H1 (cell line): ENCODE results near the gene MAGI2. TPM values are rescaled to one million over a fixed set of nuclear protein-coding genes. Genes with fewer than 3 reads are reported as not detected.

Source experiments
- polyA plus RNA-seq, 7 experiments: library from polyadenylated mRNA; depleted of rRNA in 3 of 7; stranded (reverse) in 5 of 7; unstranded in 2 of 7; fragments of >200 nt in 5 of 7; fragments of 200-250 nt in 2 of 7; gene quantifications; 1 replicate in 5 of 7; 2 replicates in 1 of 7; 4 replicates in 1 of 7; pipeline versions ENCODE4 v1.2.1 to v1.2.3, GENCODE V29; 2011 to 2013; ENCODE audit warnings: missing spikeins in 2 of 7, mixed read lengths in 2 of 7
- total RNA-seq: library from RNA; stranded (reverse); fragmentation: NEBNext Ultra II Directional; extraction: Animal tissue kit (Norgen Biotek cat#: 25700); gene quantifications from 2 replicates; pipeline ENCODE4 v1.2.1, GENCODE V29; 2021
- TF ChIP-seq, protein P1 (sequence below): fragments of 300-600 bp; sonication (generic); IDR thresholded peaks from 2 replicates; pipeline ENCODE4 v1.7.1; 2012; ENCODE audit warnings: low read length, moderate library complexity, mild to moderate bottlenecking, inconsistent platforms; ENCODE audit not compliant: insufficient replicate concordance

MAGI2 gene
- total and polyA plus RNA-seq, 2 of the 8 experiments (the other 6 are each of a cell fraction or from before 2014, with no cell fraction given), result 6.0 to 27.3 TPM

DNA sequence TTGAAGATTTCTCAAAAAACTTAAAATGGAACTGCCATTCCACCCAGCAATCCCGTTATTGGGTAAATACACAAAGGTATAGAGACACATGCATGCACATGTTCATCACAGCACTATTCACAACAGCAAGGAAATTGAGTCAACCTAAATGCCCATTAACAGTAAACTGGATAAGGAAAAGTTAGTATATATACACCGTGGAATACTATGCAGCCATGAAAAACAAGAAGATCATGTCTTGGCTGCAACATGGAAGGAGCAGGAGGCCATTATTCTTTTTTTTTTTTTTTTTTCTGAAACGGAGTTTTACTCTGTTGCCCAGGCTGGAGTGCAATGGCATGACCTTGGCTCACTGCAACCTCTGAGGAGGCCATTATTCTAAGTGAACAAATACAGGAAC lies 749.0 kb downstream of the MAGI2 start (continued):
- TF ChIP-seq, protein P1, sequence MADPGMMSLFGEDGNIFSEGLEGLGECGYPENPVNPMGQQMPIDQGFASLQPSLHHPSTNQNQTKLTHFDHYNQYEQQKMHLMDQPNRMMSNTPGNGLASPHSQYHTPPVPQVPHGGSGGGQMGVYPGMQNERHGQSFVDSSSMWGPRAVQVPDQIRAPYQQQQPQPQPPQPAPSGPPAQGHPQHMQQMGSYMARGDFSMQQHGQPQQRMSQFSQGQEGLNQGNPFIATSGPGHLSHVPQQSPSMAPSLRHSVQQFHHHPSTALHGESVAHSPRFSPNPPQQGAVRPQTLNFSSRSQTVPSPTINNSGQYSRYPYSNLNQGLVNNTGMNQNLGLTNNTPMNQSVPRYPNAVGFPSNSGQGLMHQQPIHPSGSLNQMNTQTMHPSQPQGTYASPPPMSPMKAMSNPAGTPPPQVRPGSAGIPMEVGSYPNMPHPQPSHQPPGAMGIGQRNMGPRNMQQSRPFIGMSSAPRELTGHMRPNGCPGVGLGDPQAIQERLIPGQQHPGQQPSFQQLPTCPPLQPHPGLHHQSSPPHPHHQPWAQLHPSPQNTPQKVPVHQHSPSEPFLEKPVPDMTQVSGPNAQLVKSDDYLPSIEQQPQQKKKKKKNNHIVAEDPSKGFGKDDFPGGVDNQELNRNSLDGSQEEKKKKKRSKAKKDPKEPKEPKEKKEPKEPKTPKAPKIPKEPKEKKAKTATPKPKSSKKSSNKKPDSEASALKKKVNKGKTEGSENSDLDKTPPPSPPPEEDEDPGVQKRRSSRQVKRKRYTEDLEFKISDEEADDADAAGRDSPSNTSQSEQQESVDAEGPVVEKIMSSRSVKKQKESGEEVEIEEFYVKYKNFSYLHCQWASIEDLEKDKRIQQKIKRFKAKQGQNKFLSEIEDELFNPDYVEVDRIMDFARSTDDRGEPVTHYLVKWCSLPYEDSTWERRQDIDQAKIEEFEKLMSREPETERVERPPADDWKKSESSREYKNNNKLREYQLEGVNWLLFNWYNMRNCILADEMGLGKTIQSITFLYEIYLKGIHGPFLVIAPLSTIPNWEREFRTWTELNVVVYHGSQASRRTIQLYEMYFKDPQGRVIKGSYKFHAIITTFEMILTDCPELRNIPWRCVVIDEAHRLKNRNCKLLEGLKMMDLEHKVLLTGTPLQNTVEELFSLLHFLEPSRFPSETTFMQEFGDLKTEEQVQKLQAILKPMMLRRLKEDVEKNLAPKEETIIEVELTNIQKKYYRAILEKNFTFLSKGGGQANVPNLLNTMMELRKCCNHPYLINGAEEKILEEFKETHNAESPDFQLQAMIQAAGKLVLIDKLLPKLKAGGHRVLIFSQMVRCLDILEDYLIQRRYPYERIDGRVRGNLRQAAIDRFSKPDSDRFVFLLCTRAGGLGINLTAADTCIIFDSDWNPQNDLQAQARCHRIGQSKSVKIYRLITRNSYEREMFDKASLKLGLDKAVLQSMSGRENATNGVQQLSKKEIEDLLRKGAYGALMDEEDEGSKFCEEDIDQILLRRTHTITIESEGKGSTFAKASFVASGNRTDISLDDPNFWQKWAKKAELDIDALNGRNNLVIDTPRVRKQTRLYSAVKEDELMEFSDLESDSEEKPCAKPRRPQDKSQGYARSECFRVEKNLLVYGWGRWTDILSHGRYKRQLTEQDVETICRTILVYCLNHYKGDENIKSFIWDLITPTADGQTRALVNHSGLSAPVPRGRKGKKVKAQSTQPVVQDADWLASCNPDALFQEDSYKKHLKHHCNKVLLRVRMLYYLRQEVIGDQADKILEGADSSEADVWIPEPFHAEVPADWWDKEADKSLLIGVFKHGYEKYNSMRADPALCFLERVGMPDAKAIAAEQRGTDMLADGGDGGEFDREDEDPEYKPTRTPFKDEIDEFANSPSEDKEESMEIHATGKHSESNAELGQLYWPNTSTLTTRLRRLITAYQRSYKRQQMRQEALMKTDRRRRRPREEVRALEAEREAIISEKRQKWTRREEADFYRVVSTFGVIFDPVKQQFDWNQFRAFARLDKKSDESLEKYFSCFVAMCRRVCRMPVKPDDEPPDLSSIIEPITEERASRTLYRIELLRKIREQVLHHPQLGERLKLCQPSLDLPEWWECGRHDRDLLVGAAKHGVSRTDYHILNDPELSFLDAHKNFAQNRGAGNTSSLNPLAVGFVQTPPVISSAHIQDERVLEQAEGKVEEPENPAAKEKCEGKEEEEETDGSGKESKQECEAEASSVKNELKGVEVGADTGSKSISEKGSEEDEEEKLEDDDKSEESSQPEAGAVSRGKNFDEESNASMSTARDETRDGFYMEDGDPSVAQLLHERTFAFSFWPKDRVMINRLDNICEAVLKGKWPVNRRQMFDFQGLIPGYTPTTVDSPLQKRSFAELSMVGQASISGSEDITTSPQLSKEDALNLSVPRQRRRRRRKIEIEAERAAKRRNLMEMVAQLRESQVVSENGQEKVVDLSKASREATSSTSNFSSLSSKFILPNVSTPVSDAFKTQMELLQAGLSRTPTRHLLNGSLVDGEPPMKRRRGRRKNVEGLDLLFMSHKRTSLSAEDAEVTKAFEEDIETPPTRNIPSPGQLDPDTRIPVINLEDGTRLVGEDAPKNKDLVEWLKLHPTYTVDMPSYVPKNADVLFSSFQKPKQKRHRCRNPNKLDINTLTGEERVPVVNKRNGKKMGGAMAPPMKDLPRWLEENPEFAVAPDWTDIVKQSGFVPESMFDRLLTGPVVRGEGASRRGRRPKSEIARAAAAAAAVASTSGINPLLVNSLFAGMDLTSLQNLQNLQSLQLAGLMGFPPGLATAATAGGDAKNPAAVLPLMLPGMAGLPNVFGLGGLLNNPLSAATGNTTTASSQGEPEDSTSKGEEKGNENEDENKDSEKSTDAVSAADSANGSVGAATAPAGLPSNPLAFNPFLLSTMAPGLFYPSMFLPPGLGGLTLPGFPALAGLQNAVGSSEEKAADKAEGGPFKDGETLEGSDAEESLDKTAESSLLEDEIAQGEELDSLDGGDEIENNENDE, result no peak
